ENCODE results near the gene OIT3.

OIT3 gene

GRCh38 chr10:72885953-72886352 lies 7.6 kb upstream of the OIT3 start:
- no peak for TF ChIP-seq CTCF (IDR thresholded peaks at IDR 0.05; ENCODE audit: insufficient read depth, low read depth, low read length, missing control alignments)
- no peak for DNase-seq (ENCODE audit: low read depth)
- H3K4me3 ChIP-seq (ENCODE audit: low read depth, low read length) = no peak overlapping the region

GRCh38 chr10:72886621-72887020 lies 6.9 kb upstream of the OIT3 start:
- DNase-seq (ENCODE audit: low read depth) = no peak
- no peak overlapping the region for H3K4me3 ChIP-seq (ENCODE audit: low read depth, low read length)
- no peak for TF ChIP-seq CTCF (IDR thresholded peaks at IDR 0.05; ENCODE audit: insufficient read depth, low read depth, low read length, missing control alignments)

- H3K4me3 ChIP-seq (ENCODE audit: low read depth, low read length) = no peak overlapping the region
- DNase-seq (ENCODE audit: low read depth) = no peak
- no peak for TF ChIP-seq CTCF (IDR thresholded peaks at IDR 0.05; ENCODE audit: insufficient read depth, low read depth, low read length, missing control alignments)
Observed at GRCh38 chr10:72887043-72887442, 6.5 kb upstream of the OIT3 start.

DNA sequence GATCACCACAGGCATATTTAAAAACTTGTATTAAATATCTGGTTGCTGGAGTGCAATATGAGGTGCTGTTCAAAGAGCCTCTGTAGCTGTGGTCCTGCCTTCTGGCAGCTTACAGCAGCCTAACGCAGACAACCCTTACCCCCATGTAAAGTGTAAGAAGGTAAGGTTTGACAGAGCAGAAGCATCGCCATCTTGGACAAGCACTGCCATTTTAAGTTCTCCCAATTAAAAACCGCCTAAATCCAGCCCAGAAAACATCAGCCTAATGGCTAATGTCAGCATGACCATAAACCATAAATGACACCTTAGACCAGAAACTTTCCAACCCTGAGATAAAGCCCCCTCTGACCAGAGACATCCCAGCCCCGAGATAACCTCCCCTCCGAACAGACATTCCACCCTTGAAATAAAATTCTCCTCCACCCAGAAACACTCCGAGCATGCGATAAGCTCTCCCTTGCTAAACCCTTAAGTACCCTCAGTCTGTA lies 5.3 kb upstream of the OIT3 start:
- H3K4me3 ChIP-seq (ENCODE audit: low read depth, low read length) = no peak overlapping the region
- no peak for DNase-seq (ENCODE audit: low read depth)
- no peak for TF ChIP-seq CTCF (IDR thresholded peaks at IDR 0.05; ENCODE audit: insufficient read depth, low read depth, low read length, missing control alignments)

DNA sequence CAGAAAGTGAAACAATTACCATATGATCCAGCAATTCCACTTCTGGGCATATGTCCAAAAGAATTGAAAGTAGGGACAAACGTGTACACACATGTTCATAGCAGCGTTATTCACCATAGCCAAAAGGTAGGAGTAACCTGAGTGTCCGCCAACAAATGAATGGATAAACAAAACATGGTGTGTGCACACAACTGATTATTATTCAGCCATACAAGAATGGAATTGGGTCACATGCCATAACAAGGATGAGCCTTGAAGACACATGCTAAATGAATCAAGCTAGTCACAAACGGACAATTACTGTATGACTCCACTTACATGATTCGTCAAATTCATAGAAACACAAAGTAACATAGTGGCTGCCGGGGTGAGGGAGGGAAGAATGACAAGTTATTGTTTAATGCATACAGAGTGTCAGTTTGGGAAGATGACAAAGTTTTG lies 4.1 kb upstream of the OIT3 start:
- TF ChIP-seq CTCF (IDR thresholded peaks at IDR 0.05; ENCODE audit: insufficient read depth, low read depth, low read length, missing control alignments) = no peak
- DNase-seq (ENCODE audit: low read depth) = no peak
- no peak overlapping the region for H3K4me3 ChIP-seq (ENCODE audit: low read depth, low read length)

- DNase-seq (ENCODE audit: low read depth) = peak; percentile 5
- H3K4me3 ChIP-seq (ENCODE audit: low read depth, low read length) = no peak overlapping the region
- no peak for TF ChIP-seq CTCF (IDR thresholded peaks at IDR 0.05; ENCODE audit: insufficient read depth, low read depth, low read length, missing control alignments)
Observed at GRCh38 chr10:72890086-72890485, 3.5 kb upstream of the OIT3 start.

DNA sequence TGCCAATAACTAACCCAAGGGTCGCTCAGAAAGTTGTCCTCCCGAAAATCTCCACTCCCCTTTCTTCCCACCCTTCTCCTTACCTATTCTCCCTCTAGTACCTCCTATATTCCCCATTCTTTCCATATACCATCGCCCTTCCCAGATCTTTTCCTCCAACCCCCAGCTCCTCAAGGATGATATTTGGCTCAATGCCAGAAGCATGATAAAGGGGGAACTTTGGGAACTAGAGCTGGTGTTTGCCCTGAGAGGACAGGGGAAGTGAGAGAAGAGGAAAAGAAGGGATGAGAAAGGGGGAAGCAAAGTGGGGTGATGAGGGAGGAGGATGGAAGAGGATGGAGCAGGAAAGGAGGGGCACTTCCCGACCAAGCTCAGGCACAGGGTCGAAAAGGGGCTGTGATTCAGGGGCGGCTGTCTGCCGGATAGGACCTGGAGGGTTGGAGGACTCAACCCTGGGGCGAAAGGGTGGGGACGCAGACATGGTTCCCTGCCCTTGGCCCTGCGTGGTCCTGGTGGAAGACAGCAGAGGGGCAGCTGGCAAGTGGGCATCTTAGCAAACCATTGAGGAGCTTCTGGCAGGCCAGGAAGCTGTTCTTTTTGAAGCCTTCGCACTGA lies 1.8 kb downstream of the OIT3 start:
- no peak for TF ChIP-seq CTCF (IDR thresholded peaks at IDR 0.05; ENCODE audit: insufficient read depth, low read depth, low read length, missing control alignments)
- no peak for DNase-seq (ENCODE audit: low read depth)
- H3K4me3 ChIP-seq (ENCODE audit: low read depth, low read length) = no peak overlapping the region
